Muscle layer of duodenum (tissue), 2 donors: ENCODE results near the gene ARHGEF17.

ENCODE experiments used
- H3K27ac ChIP-seq: one replicate; pipeline ENCODE4 v1.7.0; 2013; ENCODE audit warnings: mild to moderate bottlenecking, low read length
- H3K27me3 ChIP-seq: one replicate; pipeline ENCODE4 v1.7.0; 2013; ENCODE audit warnings: low read depth, mild to moderate bottlenecking, control low read depth, low read length
- H3K36me3 ChIP-seq, 2 donors: one replicate each; pipeline ENCODE4 v1.7.0; 2013; ENCODE audit warnings: low read length in 2 of 2, control low read depth in 1 of 2, mild to moderate bottlenecking in 1 of 2; ENCODE audit not compliant: insufficient read depth in 2 of 2, control insufficient read depth in 1 of 2
- H3K4me1 ChIP-seq, 2 donors: one replicate each; pipeline ENCODE4 v1.7.0; 2013; ENCODE audit warnings: low read length in 2 of 2, mild to moderate bottlenecking in 2 of 2, control low read depth in 1 of 2, moderate library complexity in 1 of 2; ENCODE audit not compliant: insufficient read depth in 2 of 2, control insufficient read depth in 1 of 2
- H3K4me3 ChIP-seq, 2 donors: one replicate each; pipeline ENCODE4 v1.7.0; 2013; ENCODE audit warnings: low read length in 2 of 2, low read depth in 1 of 2, mild to moderate bottlenecking in 1 of 2
- H3K9me3 ChIP-seq, 2 donors: one replicate each; pipeline ENCODE4 v1.7.0; 2013; ENCODE audit warnings: low read length in 2 of 2, control low read depth in 1 of 2, mild to moderate bottlenecking in 1 of 2; ENCODE audit not compliant: control insufficient read depth in 1 of 2
- donor health status: healthy.

ARHGEF17 gene

GRCh38 chr11:73308003-73308960 lies at the start of gene ARHGEF17:
ARHGEF17 (plus strand) TSS chr11:73308276; CDS start chr11:73308639, 363 bp downstream.
- Histone ChIP-seq H3K4me1 (peaks cover 0 to 30% of the 10 kb centered on the region in 2 donors), H3K27ac (peak within 1 kb of the TSS; percentile 74), H3K36me3 (peaks cover 0 to 4% of the 10 kb centered on the region in 2 donors), H3K9me3 (no peaks in the 10 kb centered on the region), H3K27me3 (no peaks in the 10 kb centered on the region), H3K4me3 (peak within 1 kb of the TSS; percentile 55 to 84)

- Histone ChIP-seq H3K36me3 (no peaks in the 10 kb centered on the region), H3K27ac (no peak overlapping the region), H3K4me1 (peaks cover 0 to 6% of the 10 kb centered on the region in 2 donors), H3K27me3 (no peaks in the 10 kb centered on the region), H3K9me3 (no peaks in the 10 kb centered on the region), H3K4me3 (no peak overlapping the region)
Measured at GRCh38 chr11:73259406-73260126, 48.5 kb upstream of the ARHGEF17 start.

GRCh38 chr11:73260127-73260457 lies 48.0 kb upstream of the ARHGEF17 start:
- Histone ChIP-seq H3K36me3 (no peaks in the 10 kb centered on the region), H3K27me3 (peaks cover 5% of the 10 kb centered on the region), H3K27ac (no peak overlapping the region), H3K9me3 (no peaks in the 10 kb centered on the region), H3K4me3 (no peak overlapping the region), H3K4me1 (peaks cover 0 to 6% of the 10 kb centered on the region in 2 donors)

GRCh38 chr11:73262851-73263495 lies 45.1 kb upstream of the ARHGEF17 start:
- peaks cover 0 to 6% of the 10 kb centered on the region in 2 donors for H3K4me1 ChIP-seq
- H3K4me3 ChIP-seq, result no peak overlapping the region
- H3K36me3 ChIP-seq, result no peaks in the 10 kb centered on the region
- H3K27ac ChIP-seq, result no peak overlapping the region
- no peaks in the 10 kb centered on the region for H3K9me3 ChIP-seq
- H3K27me3 ChIP-seq, result peaks cover 6% of the 10 kb centered on the region

GRCh38 chr11:73263640-73264039 lies 44.4 kb upstream of the ARHGEF17 start:
- H3K27ac ChIP-seq, result no peak overlapping the region

GRCh38 chr11:73265278-73265810 lies 42.7 kb upstream of the ARHGEF17 start:
- Histone ChIP-seq H3K4me1 (peaks cover 6 to 8% of the 10 kb centered on the region in 2 donors), H3K4me3 (no peak overlapping the region), H3K27ac (no peak overlapping the region), H3K36me3 (no peaks in the 10 kb centered on the region), H3K9me3 (no peaks in the 10 kb centered on the region), H3K27me3 (peaks cover 6% of the 10 kb centered on the region)

More at GRCh38 chr11:73263640-73264039, 44.4 kb upstream of the ARHGEF17 start:
- no peaks in the 10 kb centered on the region for H3K36me3 ChIP-seq
- H3K4me3 ChIP-seq, result no peak overlapping the region
- no peaks in the 10 kb centered on the region for H3K9me3 ChIP-seq
- peaks cover 0 to 6% of the 10 kb centered on the region in 2 donors for H3K4me1 ChIP-seq
- peaks cover 6% of the 10 kb centered on the region for H3K27me3 ChIP-seq

- Histone ChIP-seq H3K4me1 (peaks cover 6 to 9% of the 10 kb centered on the region in 2 donors), H3K9me3 (no peaks in the 10 kb centered on the region), H3K36me3 (no peaks in the 10 kb centered on the region), H3K27me3 (peaks cover 6% of the 10 kb centered on the region), H3K27ac (no peak overlapping the region), H3K4me3 (no peak overlapping the region)
Measured at GRCh38 chr11:73265853-73266645, 42.0 kb upstream of the ARHGEF17 start.

GRCh38 chr11:73266646-73267020 lies 41.4 kb upstream of the ARHGEF17 start:
- no peak overlapping the region for H3K27ac ChIP-seq
- H3K4me1 ChIP-seq, result peaks cover 6 to 9% of the 10 kb centered on the region in 2 donors
- no peaks in the 10 kb centered on the region for H3K36me3 ChIP-seq
- H3K27me3 ChIP-seq, result peaks cover 6% of the 10 kb centered on the region
- H3K4me3 ChIP-seq, result no peak overlapping the region
- no peaks in the 10 kb centered on the region for H3K9me3 ChIP-seq

- Histone ChIP-seq H3K36me3 (no peaks in the 10 kb centered on the region), H3K9me3 (no peaks in the 10 kb centered on the region), H3K27me3 (peaks cover 6% of the 10 kb centered on the region), H3K4me3 (no peak overlapping the region), H3K27ac (no peak overlapping the region), H3K4me1 (peaks cover 6 to 9% of the 10 kb centered on the region in 2 donors)
Measured at GRCh38 chr11:73267122-73267846, 40.8 kb upstream of the ARHGEF17 start.

GRCh38 chr11:73267906-73268540 lies 40.1 kb upstream of the ARHGEF17 start:
- Histone ChIP-seq H3K27me3 (peaks cover 6% of the 10 kb centered on the region), H3K36me3 (no peaks in the 10 kb centered on the region), H3K4me1 (peaks cover 6 to 9% of the 10 kb centered on the region in 2 donors), H3K4me3 (no peak overlapping the region), H3K27ac (no peak overlapping the region), H3K9me3 (no peaks in the 10 kb centered on the region)
